WTC11 (cell line): ENCODE results near the gene LMOD1. TPM values are rescaled to one million over a fixed set of nuclear protein-coding genes. Genes with fewer than 3 reads are reported as not detected.

Source experiments
- ATAC-seq: fragments of 200-7000 bp; cut with Tn5 transposase; 2 replicates; pipeline ENCODE4 v1.10.0; 2021; ENCODE audit warnings: mild to moderate bottlenecking, moderate library complexity
- CTCF ChIA-PET: fragments of 300-600 bp; sonication (Branson Sonifier 250); formaldehyde crosslinking; loops from one replicate; lab custom pipeline; 2021; ENCODE audit warnings: antibody characterized with exemption; lab: Charles Lee
- POLR2A ChIA-PET: fragments of 350-600 bp; sonication (Branson Sonifier 250); formaldehyde crosslinking; loops from one replicate; lab custom pipeline; 2021; ENCODE audit warnings: antibody characterized with exemption; lab: Charles Lee
- DNase-seq: peaks from one replicate; pipeline ENCODE4 v3.0.0; 2021; ENCODE audit warnings: low spot score
- H3K27ac Mint-ChIP-seq: 2 replicates; pipeline ENCODE4 v1.8.0; 2021; ENCODE audit warnings: mixed read lengths
- H3K27me3 Mint-ChIP-seq: 2 replicates; pipeline ENCODE4 v1.8.0; 2021; ENCODE audit warnings: low read depth, mild to moderate bottlenecking, moderate library complexity, mixed read lengths
- H3K36me3 Mint-ChIP-seq: 2 replicates; pipeline ENCODE4 v1.8.0; 2021; ENCODE audit warnings: mixed read lengths
- H3K4me1 Mint-ChIP-seq: 2 replicates; pipeline ENCODE4 v1.8.0; 2022; ENCODE audit warnings: mixed read lengths
- H3K4me3 Mint-ChIP-seq: 2 replicates; pipeline ENCODE4 v1.8.0; 2021; ENCODE audit warnings: mild to moderate bottlenecking, moderate library complexity, mixed read lengths
- H3K9me3 Mint-ChIP-seq: 2 replicates; pipeline ENCODE4 v1.8.0; 2021; ENCODE audit warnings: mixed read lengths
- CREB1 ChIP-seq: sonication (generic); formaldehyde crosslinking; IDR thresholded peaks from 2 replicates; pipeline ENCODE4 v1.8.0; 2023; ENCODE audit warnings: mild to moderate bottlenecking, missing genetic modification reagents
- CREM ChIP-seq: sonication (generic); formaldehyde crosslinking; IDR thresholded peaks from 2 replicates; pipeline ENCODE4 v1.8.1; 2022; ENCODE audit warnings: mild to moderate bottlenecking, missing genetic modification reagents, moderate library complexity
- ELF4 ChIP-seq: sonication (generic); formaldehyde crosslinking; IDR thresholded peaks from 2 replicates; pipeline ENCODE4 v1.8.1; 2022; ENCODE audit warnings: low read depth, mild to moderate bottlenecking, moderate library complexity, missing genetic modification reagents
- ETV6 ChIP-seq: sonication (generic); formaldehyde crosslinking; IDR thresholded peaks from 2 replicates; pipeline ENCODE4 v1.8.1; 2022; ENCODE audit warnings: mild to moderate bottlenecking, missing genetic modification reagents
- GRHL2 ChIP-seq: fragments of 250-450 bp; sonication (Bioruptor Pico); IDR thresholded peaks from 2 replicates; pipeline ENCODE4 v1.8.0; 2022; ENCODE audit warnings: mild to moderate bottlenecking, moderate library complexity; ENCODE audit not compliant: insufficient replicate concordance, severe bottlenecking
- HMGA2 ChIP-seq: fragments of 250-450 bp; sonication (Bioruptor Pico); IDR thresholded peaks from 2 replicates; pipeline ENCODE4 v1.4.0; 2021; ENCODE audit warnings: mild to moderate bottlenecking, moderate library complexity
- NFATC4 ChIP-seq: fragments of 250-450 bp; sonication (Bioruptor Pico); IDR thresholded peaks from 2 replicates; pipeline ENCODE4 v1.9.0; 2021; ENCODE audit warnings: mild to moderate bottlenecking
- OVOL2 ChIP-seq: fragments of 250-450 bp; sonication (Bioruptor Pico); IDR thresholded peaks from 2 replicates; pipeline ENCODE4 v1.9.0; 2021; ENCODE audit warnings: mild to moderate bottlenecking, borderline replicate concordance
- RELA ChIP-seq: sonication (generic); formaldehyde crosslinking; IDR thresholded peaks from 2 replicates; pipeline ENCODE4 v1.8.1; 2022; ENCODE audit warnings: missing genetic modification reagents, mild to moderate bottlenecking, borderline replicate concordance
- SOX15 ChIP-seq: fragments of 250-450 bp; sonication (Bioruptor Pico); IDR thresholded peaks from 2 replicates; pipeline ENCODE4 v1.9.0; 2021; ENCODE audit warnings: mild to moderate bottlenecking
- ZNF121 ChIP-seq: sonication (generic); formaldehyde crosslinking; IDR thresholded peaks from 2 replicates; pipeline ENCODE4 v1.8.0; 2023; ENCODE audit warnings: missing genetic modification reagents
- ZNF219 ChIP-seq: sonication (generic); formaldehyde crosslinking; IDR thresholded peaks from 2 replicates; pipeline ENCODE4 v1.8.0; 2023; ENCODE audit warnings: missing genetic modification reagents, mild to moderate bottlenecking, borderline replicate concordance
- ZNF317 ChIP-seq: sonication (generic); formaldehyde crosslinking; IDR thresholded peaks from 2 replicates; pipeline ENCODE4 v1.8.1; 2023; ENCODE audit warnings: low read depth, mild to moderate bottlenecking, moderate library complexity, missing genetic modification reagents, borderline replicate concordance
- ZNF396 ChIP-seq: fragments of 250-450 bp; sonication (Bioruptor Pico); IDR thresholded peaks from 2 replicates; pipeline ENCODE4 v1.8.0; 2021; ENCODE audit warnings: mild to moderate bottlenecking, moderate library complexity, borderline replicate concordance
- total RNA-seq: library from RNA; stranded (reverse); gene quantifications from 3 replicates; pipeline ENCODE4 v1.2.3, GENCODE V29; 2021
- TF ChIP-seq, protein P1 (sequence below): sonication (generic); formaldehyde crosslinking; IDR thresholded peaks from 2 replicates; pipeline ENCODE4 v1.8.1; 2023; ENCODE audit warnings: mild to moderate bottlenecking, missing genetic modification reagents, moderate library complexity
- TF ChIP-seq, protein P2 (sequence below): sonication (generic); formaldehyde crosslinking; conservative IDR thresholded peaks from 2 replicates; pipeline ENCODE4 v1.8.1; 2022; ENCODE audit warnings: mild to moderate bottlenecking, missing genetic modification reagents
- TF ChIP-seq, protein P3 (sequence below): fragments of 250-450 bp; sonication (Bioruptor Pico); conservative IDR thresholded peaks from 2 replicates; pipeline ENCODE4 v1.9.0; 2021; ENCODE audit warnings: mild to moderate bottlenecking
- TF ChIP-seq, protein P4 (sequence below): sonication (generic); formaldehyde crosslinking; IDR thresholded peaks from 2 replicates; pipeline ENCODE4 v1.8.1; 2023; ENCODE audit warnings: mild to moderate bottlenecking, missing genetic modification reagents
- TF ChIP-seq, protein P5 (sequence below): sonication (generic); formaldehyde crosslinking; IDR thresholded peaks from 2 replicates; pipeline ENCODE4 v1.8.0; 2022; ENCODE audit warnings: mild to moderate bottlenecking, missing genetic modification reagents
- TF ChIP-seq, protein P6 (sequence below): sonication (generic); formaldehyde crosslinking; IDR thresholded peaks from 2 replicates; pipeline ENCODE4 v1.8.0; 2022; ENCODE audit warnings: mild to moderate bottlenecking, missing genetic modification reagents

LMOD1 gene
- total RNA-seq, 1 experiment from 2014 or later: 1.5 TPM

DNA sequence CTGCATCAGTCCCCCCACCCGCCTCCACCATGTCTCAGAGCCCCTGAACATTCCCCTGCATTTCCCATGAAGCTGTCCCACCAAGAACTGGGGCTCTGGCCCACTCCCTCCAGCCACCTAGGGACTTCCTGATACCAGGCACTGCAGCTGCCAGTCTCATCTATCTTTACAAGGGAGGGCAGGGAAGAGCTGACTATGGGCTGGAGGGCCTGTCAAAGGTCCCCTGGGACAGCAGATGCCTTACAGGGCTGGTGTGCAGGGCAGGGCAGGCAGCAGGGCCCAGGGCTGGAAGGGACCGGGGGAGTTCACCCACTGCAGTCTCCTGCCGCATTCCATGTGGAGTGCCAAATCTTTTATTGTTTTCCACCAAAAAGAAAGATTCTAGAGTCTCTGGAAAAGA is 40.0 kb downstream of the LMOD1 start (continued):
- TF ChIP-seq NFATC4 (CRISPR knock-in tag): no peak
- no peak for TF ChIP-seq HMGA2 (CRISPR knock-in tag)
- TF ChIP-seq GRHL2 (CRISPR knock-in tag): no peak
- TF ChIP-seq, protein P1, sequence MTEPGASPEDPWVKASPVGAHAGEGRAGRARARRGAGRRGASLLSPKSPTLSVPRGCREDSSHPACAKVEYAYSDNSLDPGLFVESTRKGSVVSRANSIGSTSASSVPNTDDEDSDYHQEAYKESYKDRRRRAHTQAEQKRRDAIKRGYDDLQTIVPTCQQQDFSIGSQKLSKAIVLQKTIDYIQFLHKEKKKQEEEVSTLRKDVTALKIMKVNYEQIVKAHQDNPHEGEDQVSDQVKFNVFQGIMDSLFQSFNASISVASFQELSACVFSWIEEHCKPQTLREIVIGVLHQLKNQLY (CRISPR knock-in tag): no peak
- TF ChIP-seq, protein P2, sequence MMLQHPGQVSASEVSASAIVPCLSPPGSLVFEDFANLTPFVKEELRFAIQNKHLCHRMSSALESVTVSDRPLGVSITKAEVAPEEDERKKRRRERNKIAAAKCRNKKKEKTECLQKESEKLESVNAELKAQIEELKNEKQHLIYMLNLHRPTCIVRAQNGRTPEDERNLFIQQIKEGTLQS: no peak
- no peak for TF ChIP-seq ELF4 (CRISPR knock-in tag)
- TF ChIP-seq ETV6 (CRISPR knock-in tag): no peak
- no peak for TF ChIP-seq RELA (CRISPR knock-in tag)
- TF ChIP-seq CREB1 (CRISPR knock-in tag): no peak
- TF ChIP-seq SOX15 (CRISPR knock-in tag): no peak
- no peak for TF ChIP-seq CREM (CRISPR knock-in tag)

DNA sequence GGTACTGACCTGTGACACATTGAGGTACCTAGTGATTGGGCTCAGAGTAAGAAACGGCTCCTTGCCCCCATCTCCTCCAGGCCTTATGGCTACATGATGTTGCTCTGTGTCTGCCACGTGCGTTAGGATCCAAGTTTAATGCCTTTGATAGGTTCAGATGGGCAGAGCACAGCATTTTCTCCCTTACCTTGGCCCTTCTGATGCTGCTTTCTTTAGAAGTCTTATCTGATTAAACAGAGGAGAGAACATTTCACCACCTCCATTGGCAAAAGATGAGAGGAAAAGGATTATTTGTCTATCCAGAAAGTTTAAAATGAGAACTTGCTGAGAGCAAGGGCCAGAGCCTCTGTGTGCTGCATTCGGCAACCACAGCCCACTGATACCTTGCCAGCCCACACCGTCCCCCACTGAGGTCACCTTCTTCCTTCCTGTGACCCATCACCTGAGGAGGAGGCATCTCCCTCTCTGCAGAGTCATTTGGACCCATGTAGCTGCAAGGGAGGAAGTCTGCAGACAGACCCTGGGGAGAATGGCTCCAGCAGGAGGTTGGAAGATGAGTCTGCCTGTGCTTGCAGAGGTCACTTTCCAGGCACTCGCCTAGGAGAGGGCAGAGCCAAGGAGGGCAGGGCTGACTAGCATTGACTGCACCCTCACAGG is 41.0 kb downstream of the LMOD1 start:
- Mint-ChIP-seq H3K27ac (no peak overlapping the region), H3K27me3 (no peaks in the 10 kb centered on the region)
- CTCF ChIA-PET: interaction anchor here (0.5 to 5.8 kb wide), 6 partner anchors 9 to 105 kb away, joined by 3 to 30 read pairs (median 3); partner anchors contain the start of gene ELF3

DNA sequence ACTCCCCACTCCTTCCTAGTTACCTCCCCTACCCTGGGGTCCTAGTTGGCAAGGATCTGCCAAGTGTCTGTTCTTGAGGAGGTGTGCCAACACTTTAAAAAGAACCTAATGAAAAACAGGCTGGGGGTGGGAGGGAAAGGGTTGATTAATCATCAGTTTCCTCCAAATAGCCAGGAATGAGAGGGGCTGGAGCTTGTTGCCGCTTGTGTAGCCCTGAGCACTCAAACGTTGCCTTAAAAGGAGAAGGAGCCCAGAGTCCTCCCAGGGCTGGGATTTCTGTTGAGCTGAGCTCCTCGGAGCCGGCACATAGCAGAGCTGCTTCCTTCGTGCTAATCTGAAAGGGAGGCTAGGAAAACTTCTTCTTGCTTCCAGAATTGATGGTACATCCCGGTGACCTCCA is 41.8 kb downstream of the LMOD1 start:
- DNase-seq (no peak), ATAC-seq (peak; percentile 80)
- no peaks in the 10 kb centered on the region; the same call in 1 of the 2 replicates for H3K27me3 Mint-ChIP-seq
- no peaks in the 10 kb centered on the region for H3K36me3 Mint-ChIP-seq
- H3K27ac Mint-ChIP-seq: 0 out of 2 replicates have a peak overlapping the region, but pooled peaks have one; percentile 48
- H3K4me1 Mint-ChIP-seq: no peaks in the 10 kb centered on the region
- ChIA-PET POLR2A (interaction anchor here (0.6 to 1.1 kb wide), 2 partner anchors 9 to 37 kb away, joined by 3 to 4 read pairs; no protein-coding TSS in a partner anchor), CTCF (interaction anchor here (0.5 to 1.6 kb wide), 4 partner anchors 9 to 193 kb away, joined by 3 to 13 read pairs (median 3); partner anchors contain the start of gene ELF3)
- H3K4me3 Mint-ChIP-seq: no peak overlapping the region
- H3K9me3 Mint-ChIP-seq: no peaks in the 10 kb centered on the region
- TF ChIP-seq, protein P3, sequence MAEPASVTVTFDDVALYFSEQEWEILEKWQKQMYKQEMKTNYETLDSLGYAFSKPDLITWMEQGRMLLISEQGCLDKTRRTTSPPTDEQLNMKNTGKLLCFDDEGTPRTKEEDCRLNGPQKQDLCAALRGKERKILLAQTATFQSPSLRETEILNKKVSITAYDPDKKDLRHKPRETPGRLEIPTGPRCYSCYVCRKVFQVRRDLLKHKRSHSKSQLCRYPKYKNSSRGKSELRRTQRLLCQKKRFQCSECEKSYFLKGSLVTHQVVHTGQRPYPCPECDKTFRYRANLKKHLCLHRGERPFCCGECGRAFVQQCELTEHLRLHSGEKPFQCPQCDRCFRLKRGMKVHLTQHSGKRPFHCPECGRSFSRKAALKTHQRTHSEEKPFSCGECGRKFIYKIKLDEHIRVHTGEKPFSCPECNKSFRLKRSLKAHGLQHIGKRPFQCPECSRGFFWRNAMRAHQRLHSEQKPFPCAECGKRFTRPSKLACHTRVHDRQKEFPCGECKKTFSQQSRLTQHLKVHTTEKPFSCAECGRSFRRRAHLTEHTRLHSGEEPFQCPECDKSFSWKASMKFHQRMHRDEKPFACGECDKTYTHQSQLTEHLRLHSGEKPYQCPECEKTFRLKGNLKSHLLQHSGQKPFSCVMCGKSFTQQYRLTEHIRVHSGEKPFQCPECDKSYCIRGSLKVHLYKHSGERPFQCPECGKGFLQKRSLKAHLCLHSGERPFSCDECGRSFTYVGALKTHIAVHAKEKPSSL (CRISPR knock-in tag): no peak
- TF ChIP-seq ZNF121 (CRISPR knock-in tag) (no peak), ZNF219 (CRISPR knock-in tag) (no peak), ZNF396 (CRISPR knock-in tag) (no peak), OVOL2 (no peak)
- TF ChIP-seq, protein P4, sequence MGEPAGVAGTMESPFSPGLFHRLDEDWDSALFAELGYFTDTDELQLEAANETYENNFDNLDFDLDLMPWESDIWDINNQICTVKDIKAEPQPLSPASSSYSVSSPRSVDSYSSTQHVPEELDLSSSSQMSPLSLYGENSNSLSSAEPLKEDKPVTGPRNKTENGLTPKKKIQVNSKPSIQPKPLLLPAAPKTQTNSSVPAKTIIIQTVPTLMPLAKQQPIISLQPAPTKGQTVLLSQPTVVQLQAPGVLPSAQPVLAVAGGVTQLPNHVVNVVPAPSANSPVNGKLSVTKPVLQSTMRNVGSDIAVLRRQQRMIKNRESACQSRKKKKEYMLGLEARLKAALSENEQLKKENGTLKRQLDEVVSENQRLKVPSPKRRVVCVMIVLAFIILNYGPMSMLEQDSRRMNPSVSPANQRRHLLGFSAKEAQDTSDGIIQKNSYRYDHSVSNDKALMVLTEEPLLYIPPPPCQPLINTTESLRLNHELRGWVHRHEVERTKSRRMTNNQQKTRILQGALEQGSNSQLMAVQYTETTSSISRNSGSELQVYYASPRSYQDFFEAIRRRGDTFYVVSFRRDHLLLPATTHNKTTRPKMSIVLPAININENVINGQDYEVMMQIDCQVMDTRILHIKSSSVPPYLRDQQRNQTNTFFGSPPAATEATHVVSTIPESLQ (CRISPR knock-in tag): no peak
- TF ChIP-seq, protein P5, sequence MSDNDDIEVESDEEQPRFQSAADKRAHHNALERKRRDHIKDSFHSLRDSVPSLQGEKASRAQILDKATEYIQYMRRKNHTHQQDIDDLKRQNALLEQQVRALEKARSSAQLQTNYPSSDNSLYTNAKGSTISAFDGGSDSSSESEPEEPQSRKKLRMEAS (CRISPR knock-in tag): no peak
- TF ChIP-seq, protein P2: no peak

More for the DNA sequence above, 41.0 kb downstream of the LMOD1 start:
- DNase-seq (no peak), ATAC-seq (no peak)
- POLR2A ChIA-PET: interaction anchor here (1.1 kb wide), 1 partner anchor 37 kb away, joined by 3 read pairs; no protein-coding TSS in a partner anchor
- TF ChIP-seq, protein P4 (CRISPR knock-in tag): no peak
- TF ChIP-seq ZNF317 (CRISPR knock-in tag): peak; percentile 92
- TF ChIP-seq, protein P6, sequence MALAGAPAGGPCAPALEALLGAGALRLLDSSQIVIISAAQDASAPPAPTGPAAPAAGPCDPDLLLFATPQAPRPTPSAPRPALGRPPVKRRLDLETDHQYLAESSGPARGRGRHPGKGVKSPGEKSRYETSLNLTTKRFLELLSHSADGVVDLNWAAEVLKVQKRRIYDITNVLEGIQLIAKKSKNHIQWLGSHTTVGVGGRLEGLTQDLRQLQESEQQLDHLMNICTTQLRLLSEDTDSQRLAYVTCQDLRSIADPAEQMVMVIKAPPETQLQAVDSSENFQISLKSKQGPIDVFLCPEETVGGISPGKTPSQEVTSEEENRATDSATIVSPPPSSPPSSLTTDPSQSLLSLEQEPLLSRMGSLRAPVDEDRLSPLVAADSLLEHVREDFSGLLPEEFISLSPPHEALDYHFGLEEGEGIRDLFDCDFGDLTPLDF (CRISPR knock-in tag): no peak
- Mint-ChIP-seq H3K4me1 (no peaks in the 10 kb centered on the region), H3K9me3 (no peaks in the 10 kb centered on the region), H3K4me3 (no peak overlapping the region), H3K36me3 (no peaks in the 10 kb centered on the region)
